KMS-11 (cell line): ENCODE data around the gene SGCD.
"Not testable (repeated sequence)": the region's sequence is repeated elsewhere in the genome, so short reads cannot be mapped to it uniquely, and the experiment has no call there.

ENCODE experiments used
- H2AFZ ChIP-seq: fragments of 200-600 bp; sonication (generic); 2 replicates; pipeline ENCODE4 v1.6.1; 2016; ENCODE audit warnings: antibody characterized with exemption, mixed run types, low read depth
- H3K27ac ChIP-seq: fragments of 200-600 bp; sonication (generic); 2 replicates; pipeline ENCODE4 v1.6.1; 2016; ENCODE audit warnings: mild to moderate bottlenecking, mixed run types
- H3K27me3 ChIP-seq: fragments of 200-600 bp; sonication (generic); 2 replicates; pipeline ENCODE4 v1.6.1; 2017; ENCODE audit warnings: mild to moderate bottlenecking, low read depth, mixed run types, moderate library complexity; ENCODE audit not compliant: insufficient read depth
- H3K36me3 ChIP-seq: fragments of 200-600 bp; sonication (generic); 2 replicates; pipeline ENCODE4 v1.6.1; 2017; ENCODE audit warnings: mild to moderate bottlenecking, mixed run types; ENCODE audit not compliant: insufficient read depth
- H3K4me1 ChIP-seq: fragments of 200-600 bp; sonication (generic); 2 replicates; pipeline ENCODE4 v1.6.1; 2016; ENCODE audit warnings: mild to moderate bottlenecking, low read depth, mixed run types; ENCODE audit not compliant: poor library complexity, severe bottlenecking
- H3K4me2 ChIP-seq: fragments of 200-600 bp; sonication (generic); 2 replicates; pipeline ENCODE4 v1.7.0; 2016; ENCODE audit warnings: mild to moderate bottlenecking, mixed run types
- H3K4me3 ChIP-seq: fragments of 200-600 bp; sonication (generic); IDR thresholded peaks from 2 replicates; pipeline ENCODE4 v1.6.1; 2017; ENCODE audit warnings: low read depth, low read length, mixed read lengths; ENCODE audit not compliant: insufficient read depth
- H3K79me2 ChIP-seq: fragments of 200-600 bp; sonication (generic); 2 replicates; pipeline ENCODE4 v1.6.1; 2016; ENCODE audit warnings: low read depth, mixed run types; ENCODE audit not compliant: insufficient read depth
- H3K9ac ChIP-seq: fragments of 200-600 bp; sonication (generic); 2 replicates; pipeline ENCODE4 v1.6.1; 2016; ENCODE audit warnings: mild to moderate bottlenecking, mixed run types
- H4K20me1 ChIP-seq: fragments of 200-600 bp; sonication (generic); 2 replicates; pipeline ENCODE4 v1.6.1; 2016; ENCODE audit warnings: mild to moderate bottlenecking, mixed run types; ENCODE audit not compliant: insufficient read depth
- CTCF ChIP-seq: fragments of 200-600 bp; sonication (generic); conservative IDR thresholded peaks from 2 replicates; pipeline ENCODE4 v1.6.1; 2017; ENCODE audit warnings: low read depth, mild to moderate bottlenecking, antibody characterized with exemption, low read length, moderate library complexity, mixed read lengths

SGCD gene

GRCh38 chr5:156655732-156656131 is 328.8 kb downstream of the SGCD start:
- Histone ChIP-seq H3K36me3 (no peaks in the 10 kb centered on the region), H3K4me2 (no peak overlapping the region), H3K79me2 (no peaks in the 10 kb centered on the region), H3K4me3 (no peak overlapping the region), H3K9ac (no peak overlapping the region), H3K4me1 (no peaks in the 10 kb centered on the region), H4K20me1 (no peaks in the 10 kb centered on the region), H2AFZ (no peak overlapping the region), H3K27me3 (no peaks in the 10 kb centered on the region), H3K27ac (no peak overlapping the region)
- TF ChIP-seq CTCF: no peak

GRCh38 chr5:156664832-156665231 is 337.9 kb downstream of the SGCD start:
- not testable (repeated sequence) for H3K27me3 ChIP-seq, H3K79me2 ChIP-seq, H4K20me1 ChIP-seq, H2AFZ ChIP-seq, H3K36me3 ChIP-seq, H3K4me1 ChIP-seq, H3K9ac ChIP-seq, H3K27ac ChIP-seq, H3K4me2 ChIP-seq, H3K4me3 ChIP-seq

- not testable (repeated sequence) for H2AFZ ChIP-seq, H3K27me3 ChIP-seq, H3K4me1 ChIP-seq, H4K20me1 ChIP-seq, H3K36me3 ChIP-seq, H3K4me2 ChIP-seq, H3K4me3 ChIP-seq, H3K79me2 ChIP-seq, H3K27ac ChIP-seq, H3K9ac ChIP-seq
These were observed 339.7 kb downstream of the SGCD start for GRCh38 chr5:156666686-156667085.

- H3K9ac ChIP-seq: no peak overlapping the region
- H3K27ac ChIP-seq: no peak overlapping the region
- H2AFZ ChIP-seq: no peak overlapping the region
- H3K4me3 ChIP-seq: no peak overlapping the region
- no peaks in the 10 kb centered on the region for H3K4me1 ChIP-seq
- no peak overlapping the region for H3K4me2 ChIP-seq
- H3K36me3 ChIP-seq: no peaks in the 10 kb centered on the region
- H4K20me1 ChIP-seq: no peaks in the 10 kb centered on the region
- H3K27me3 ChIP-seq: no peaks in the 10 kb centered on the region
- no peaks in the 10 kb centered on the region for H3K79me2 ChIP-seq
- no peak for TF ChIP-seq CTCF
These were observed 340.7 kb downstream of the SGCD start for GRCh38 chr5:156667616-156668015.

- H3K9ac ChIP-seq: no peak overlapping the region
- no peaks in the 10 kb centered on the region for H3K4me1 ChIP-seq
- H3K79me2 ChIP-seq: no peaks in the 10 kb centered on the region
- no peak overlapping the region for H2AFZ ChIP-seq
- H3K4me3 ChIP-seq: no peak overlapping the region
- H4K20me1 ChIP-seq: no peaks in the 10 kb centered on the region
- H3K4me2 ChIP-seq: no peak overlapping the region
- H3K27me3 ChIP-seq: no peaks in the 10 kb centered on the region
- TF ChIP-seq CTCF: no peak
- no peaks in the 10 kb centered on the region for H3K36me3 ChIP-seq
- no peak overlapping the region for H3K27ac ChIP-seq
These were observed 342.5 kb downstream of the SGCD start for GRCh38 chr5:156669416-156669815.
